H9 (cell line): ENCODE measurements around the gene MALAT1. TPM values are rescaled to one million over a fixed set of nuclear protein-coding genes. Genes with fewer than 3 reads are reported as not detected.

Experiments
- DNase-seq: peaks from one replicate; pipeline ENCODE4 v3.0.0-alpha.2; 2017
- H2AFZ ChIP-seq: one replicate; pipeline ENCODE4 v1.6.1; 2013; ENCODE audit warnings: mild to moderate bottlenecking, low read length, control low read depth, moderate library complexity
- H2AK5ac ChIP-seq: 2 replicates; pipeline ENCODE4 v1.6.1; 2013; ENCODE audit warnings: low read length, control low read depth, mixed read lengths; ENCODE audit not compliant: insufficient read length
- H2BK120ac ChIP-seq: one replicate; pipeline ENCODE4 v1.6.1; 2013; ENCODE audit warnings: low read depth, mild to moderate bottlenecking, low read length, control low read depth, inconsistent platforms; ENCODE audit not compliant: poor library complexity, severe bottlenecking
- H2BK12ac ChIP-seq: 2 replicates; pipeline ENCODE4 v1.6.1; 2013; ENCODE audit warnings: low read length, control low read depth, mixed read lengths, low read depth; ENCODE audit not compliant: insufficient read length
- H2BK15ac ChIP-seq: 2 replicates; pipeline ENCODE4 v1.6.1; 2013; ENCODE audit warnings: low read depth, low read length, control low read depth
- H2BK20ac ChIP-seq: one replicate; pipeline ENCODE4 v1.6.1; 2013; ENCODE audit warnings: low read depth, mild to moderate bottlenecking, low read length, control low read depth, inconsistent platforms; ENCODE audit not compliant: poor library complexity, severe bottlenecking
- H2BK5ac ChIP-seq: 2 replicates; pipeline ENCODE4 v1.6.1; 2013; ENCODE audit warnings: low read length, control low read depth, mixed read lengths; ENCODE audit not compliant: insufficient read length
- H3K14ac ChIP-seq: 2 replicates; pipeline ENCODE4 v1.6.1; 2013; ENCODE audit warnings: low read length, control low read depth; ENCODE audit not compliant: insufficient read depth
- H3K18ac ChIP-seq: 2 replicates; pipeline ENCODE4 v1.6.1; 2013; ENCODE audit warnings: low read depth, mild to moderate bottlenecking, mixed read lengths, low read length, control low read depth; ENCODE audit not compliant: insufficient read length
- H3K23ac ChIP-seq: 2 replicates; pipeline ENCODE4 v1.6.1; 2013; ENCODE audit warnings: low read length, control low read depth, mixed read lengths, low read depth; ENCODE audit not compliant: insufficient read length
- H3K23me2 ChIP-seq: 2 replicates; pipeline ENCODE4 v1.6.1; 2013; ENCODE audit warnings: low read depth, mild to moderate bottlenecking, mixed read lengths, low read length, control low read depth; ENCODE audit not compliant: insufficient read length, poor library complexity, severe bottlenecking
- H3K27ac ChIP-seq: 2 replicates; pipeline ENCODE4 v1.5.1; 2013; ENCODE audit warnings: low read length, control low read depth, mixed read lengths, low read depth; ENCODE audit not compliant: insufficient read length
- H3K27me3 ChIP-seq: 2 replicates; pipeline ENCODE4 v1.6.1; 2013; ENCODE audit warnings: low read length, control low read depth, inconsistent platforms; ENCODE audit not compliant: insufficient read depth
- H3K4ac ChIP-seq: 2 replicates; pipeline ENCODE4 v1.6.1; 2013; ENCODE audit warnings: low read depth, mild to moderate bottlenecking, control low read depth, inconsistent platforms, low read length, moderate library complexity
- H3K4me1 ChIP-seq: 2 replicates; pipeline ENCODE4 v1.6.1; 2013; ENCODE audit warnings: low read length, control low read depth, inconsistent platforms; ENCODE audit not compliant: insufficient read depth
- H3K4me2 ChIP-seq: 2 replicates; pipeline ENCODE4 v1.6.1; 2013; ENCODE audit warnings: low read length, control low read depth, mixed read lengths; ENCODE audit not compliant: insufficient read length, insufficient read depth
- H3K56ac ChIP-seq: 2 replicates; pipeline ENCODE4 v1.6.1; 2013; ENCODE audit warnings: low read depth, mild to moderate bottlenecking, mixed read lengths, low read length, control low read depth; ENCODE audit not compliant: insufficient read length
- H3K79me1 ChIP-seq: 2 replicates; pipeline ENCODE4 v1.6.1; 2013; ENCODE audit warnings: low read depth, mild to moderate bottlenecking, moderate library complexity, low read length, control low read depth, inconsistent platforms; ENCODE audit not compliant: insufficient read depth, poor library complexity, severe bottlenecking
- H3K79me2 ChIP-seq: 2 replicates; pipeline ENCODE4 v1.6.1; 2013; ENCODE audit warnings: low read length, control low read depth, inconsistent platforms; ENCODE audit not compliant: insufficient read depth
- H3K9ac ChIP-seq: 2 replicates; pipeline ENCODE4 v1.6.1; 2013; ENCODE audit warnings: low read length, control low read depth, mixed read lengths; ENCODE audit not compliant: insufficient read length; ENCODE audit errors: extremely low read depth
- H3K9me3 ChIP-seq: one replicate; pipeline ENCODE4 v1.6.1; 2013; ENCODE audit warnings: low read depth, low read length, inconsistent platforms; ENCODE audit not compliant: control insufficient read depth
- H3T11ph ChIP-seq: one replicate; pipeline ENCODE4 v1.6.1; 2013; ENCODE audit warnings: mild to moderate bottlenecking, low read length, control low read depth, inconsistent platforms
- H4K20me1 ChIP-seq: one replicate; pipeline ENCODE4 v1.6.1; 2013; ENCODE audit not compliant: control insufficient read depth, insufficient read length, insufficient read depth
- H4K5ac ChIP-seq: 2 replicates; pipeline ENCODE4 v1.6.1; 2013; ENCODE audit warnings: low read depth, mild to moderate bottlenecking, mixed read lengths, low read length, control low read depth; ENCODE audit not compliant: insufficient read length
- H4K8ac ChIP-seq: replicated peaks from 2 replicates; pipeline ENCODE4 v1.6.1; 2013; ENCODE audit warnings: low read length, control low read depth, mixed read lengths, low read depth; ENCODE audit not compliant: insufficient read length
- H4K91ac ChIP-seq: 2 replicates; pipeline ENCODE4 v1.6.1; 2013; ENCODE audit warnings: low read depth, mild to moderate bottlenecking, moderate library complexity, mixed read lengths, low read length, control low read depth; ENCODE audit not compliant: insufficient read length
- H3K27ac Mint-ChIP-seq, 3 experiments: 2 replicates in 2 of 3; 3 replicates in 1 of 3; pipeline ENCODE4 v1.8.0; 2020 to 2021; ENCODE audit warnings: mixed read lengths in 3 of 3, mild to moderate bottlenecking in 1 of 3, moderate library complexity in 1 of 3
- H3K27me3 Mint-ChIP-seq: 2 replicates; pipeline ENCODE4 v1.8.0; 2021; ENCODE audit warnings: low read depth, mild to moderate bottlenecking, moderate library complexity, mixed read lengths
- H3K36me3 Mint-ChIP-seq, 3 experiments: 2 replicates in 2 of 3; 3 replicates in 1 of 3; pipeline ENCODE4 v1.8.0; 2020 to 2021; ENCODE audit warnings: low read depth in 3 of 3, mixed read lengths in 3 of 3; ENCODE audit not compliant: insufficient read depth in 1 of 3
- H3K4me1 Mint-ChIP-seq, 2 experiments: 2 replicates each; pipeline ENCODE4 v1.8.0; 2020; ENCODE audit warnings: mixed read lengths in 2 of 2
- H3K4me3 Mint-ChIP-seq, 2 experiments: 2 replicates in 1 of 2; 3 replicates in 1 of 2; pipeline ENCODE4 v1.8.0; 2020 to 2021; ENCODE audit warnings: mild to moderate bottlenecking in 2 of 2, mixed read lengths in 2 of 2, moderate library complexity in 1 of 2
- H3K9me3 Mint-ChIP-seq, 2 experiments: 2 replicates in 1 of 2; 3 replicates in 1 of 2; pipeline ENCODE4 v1.8.0; 2020; ENCODE audit warnings: mild to moderate bottlenecking in 2 of 2, mixed read lengths in 2 of 2, moderate library complexity in 1 of 2
- WGBS: extraction: QIAGEN DNeasy Blood & Tissue Kit; methylation state at CpG from one replicate; pipeline ENCODE4 v1.1.7; 2013; ENCODE audit warnings: missing lambda C conversion rate, low lambda C conversion rate, mixed read lengths; ENCODE audit not compliant: insufficient read length; ENCODE audit errors: extremely low coverage; 5-methylcytosine and 5-hydroxymethylcytosine counted together
- total RNA-seq: library from RNA; stranded (reverse); gene quantifications from 2 replicates; pipeline ENCODE4 v1.2.1, GENCODE V29; 2021
- TF ChIP-seq, protein P1 (sequence below): fragments of 200-600 bp; sonication (generic); conservative IDR thresholded peaks from 3 replicates; pipeline ENCODE4 v1.8.0; 2021; ENCODE audit warnings: antibody characterized with exemption, mild to moderate bottlenecking

MALAT1 gene
- total RNA-seq, 1 experiment from 2014 or later = 1,934 TPM

DNA sequence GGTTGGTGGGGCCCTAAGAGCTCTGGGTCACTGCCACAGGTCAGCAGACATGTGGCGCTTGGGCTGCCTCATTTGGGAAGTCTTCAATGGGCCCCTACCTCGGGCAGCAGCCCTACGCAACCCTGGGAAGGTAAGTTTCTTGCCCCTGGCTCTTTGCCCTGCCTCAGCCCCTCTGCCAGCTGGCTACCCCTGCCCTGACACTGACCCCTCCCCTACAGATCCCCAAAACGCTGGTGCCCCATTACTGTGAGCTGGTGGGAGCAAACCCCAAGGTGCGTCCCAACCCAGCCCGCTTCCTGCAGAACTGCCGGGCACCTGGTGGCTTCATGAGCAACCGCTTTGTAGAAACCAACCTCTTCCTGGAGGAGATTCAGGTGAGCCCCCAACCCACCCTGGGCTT lies 27.9 kb downstream of the MALAT1 start:
- WGBS = no CpG with 5 or more reads among the region's 8 CpGs
- H2BK120ac ChIP-seq = no peak overlapping the region
- H3K27ac Mint-ChIP-seq = no peak overlapping the region
- H3K27me3 ChIP-seq = no peaks in the 10 kb centered on the region
- no peak overlapping the region for H2BK20ac ChIP-seq
- H3K4ac ChIP-seq = no peak overlapping the region
- peaks cover 23 to 31% of the 10 kb centered on the region in 2 experiments for H3K4me1 Mint-ChIP-seq
- no peak overlapping the region for H3K9ac ChIP-seq
- peak overlapping the region; percentile 53 to 72; a peak in 4 of 5 replicates for H3K4me3 Mint-ChIP-seq
- no peak overlapping the region for H4K91ac ChIP-seq
- TF ChIP-seq, protein P1, sequence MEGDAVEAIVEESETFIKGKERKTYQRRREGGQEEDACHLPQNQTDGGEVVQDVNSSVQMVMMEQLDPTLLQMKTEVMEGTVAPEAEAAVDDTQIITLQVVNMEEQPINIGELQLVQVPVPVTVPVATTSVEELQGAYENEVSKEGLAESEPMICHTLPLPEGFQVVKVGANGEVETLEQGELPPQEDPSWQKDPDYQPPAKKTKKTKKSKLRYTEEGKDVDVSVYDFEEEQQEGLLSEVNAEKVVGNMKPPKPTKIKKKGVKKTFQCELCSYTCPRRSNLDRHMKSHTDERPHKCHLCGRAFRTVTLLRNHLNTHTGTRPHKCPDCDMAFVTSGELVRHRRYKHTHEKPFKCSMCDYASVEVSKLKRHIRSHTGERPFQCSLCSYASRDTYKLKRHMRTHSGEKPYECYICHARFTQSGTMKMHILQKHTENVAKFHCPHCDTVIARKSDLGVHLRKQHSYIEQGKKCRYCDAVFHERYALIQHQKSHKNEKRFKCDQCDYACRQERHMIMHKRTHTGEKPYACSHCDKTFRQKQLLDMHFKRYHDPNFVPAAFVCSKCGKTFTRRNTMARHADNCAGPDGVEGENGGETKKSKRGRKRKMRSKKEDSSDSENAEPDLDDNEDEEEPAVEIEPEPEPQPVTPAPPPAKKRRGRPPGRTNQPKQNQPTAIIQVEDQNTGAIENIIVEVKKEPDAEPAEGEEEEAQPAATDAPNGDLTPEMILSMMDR = no peak
- no peak overlapping the region for H2AK5ac ChIP-seq
- no peaks in the 10 kb centered on the region for H4K20me1 ChIP-seq
- H2BK12ac ChIP-seq = no peak overlapping the region
- no peak for DNase-seq
- peaks cover 18% of the 10 kb centered on the region for H3K27me3 Mint-ChIP-seq
- H3K4me2 ChIP-seq = no peak overlapping the region
- no peak overlapping the region for H2BK5ac ChIP-seq
- no peak overlapping the region for H3K14ac ChIP-seq
- H3K9me3 Mint-ChIP-seq = no peaks in the 10 kb centered on the region
- H4K5ac ChIP-seq = no peak overlapping the region
- H2BK15ac ChIP-seq = no peak overlapping the region
- no peak overlapping the region for H3K27ac ChIP-seq
- no peaks in the 10 kb centered on the region for H3K79me1 ChIP-seq
- no peak overlapping the region for H3T11ph ChIP-seq
- no peak overlapping the region for H2AFZ ChIP-seq
- no peaks in the 10 kb centered on the region; the same call in 1 of the 2 replicates for H3K4me1 ChIP-seq
- H3K18ac ChIP-seq = no peak overlapping the region
- H3K9me3 ChIP-seq = no peaks in the 10 kb centered on the region
- no peak overlapping the region for H3K23ac ChIP-seq
- no peak overlapping the region for H3K56ac ChIP-seq
- no peaks in the 10 kb centered on the region; the same call in 1 of the 2 replicates for H3K79me2 ChIP-seq
- peaks cover 4% of the 10 kb centered on the region for H3K23me2 ChIP-seq
- peaks cover 15 to 34% (median 30%) of the 10 kb centered on the region in 3 experiments for H3K36me3 Mint-ChIP-seq
- H4K8ac ChIP-seq = no peak overlapping the region
